ENCODE results near the gene SLU7. TPM values are rescaled to one million over a fixed set of nuclear protein-coding genes. Genes with fewer than 3 reads are reported as not detected.

Gene SLU7
- total RNA-seq, 6 donors from 2014 or later, result 26.7 to 115 (median 60.7) TPM

DNA sequence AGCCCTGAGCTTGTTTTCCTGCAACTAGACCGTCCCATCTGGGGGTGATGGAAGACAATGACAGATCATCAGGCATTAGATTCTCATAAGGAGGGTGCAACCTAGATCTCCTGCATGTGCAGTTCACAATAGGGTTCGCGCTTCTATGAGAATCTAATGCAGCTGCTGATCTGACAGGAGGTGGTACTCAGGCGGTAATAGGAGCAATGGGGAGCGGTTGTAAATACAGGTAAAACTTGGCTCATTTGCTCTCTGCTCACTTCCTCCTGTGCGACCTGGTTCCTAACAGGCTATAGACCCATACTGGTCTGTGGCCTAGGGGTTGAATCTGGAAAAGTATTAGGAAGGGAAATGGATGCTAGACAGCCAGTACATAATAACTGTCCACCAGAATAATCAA is 42.5 kb upstream of the SLU7 start:
- Histone ChIP-seq H3K36me3 (no peaks in the 10 kb centered on the region), H3K27me3 (no peaks in the 10 kb centered on the region), H3K27ac (no peak overlapping the region), H3K4me3 (no peak overlapping the region), H3K9me3 (no peaks in the 10 kb centered on the region), H3K4me1 (peaks cover 0 to 5% (median under 1%) of the 10 kb centered on the region in 4 donors)
- 89% methylated on average over 6 of the region's 6 CpGs for WGBS, 2 donors
- TF ChIP-seq EP300 (IDR thresholded peaks at IDR 0.05), result no peak
- TF ChIP-seq POLR2AphosphoS5 (IDR thresholded peaks at IDR 0.05), result no peak
- TF ChIP-seq, protein P1, sequence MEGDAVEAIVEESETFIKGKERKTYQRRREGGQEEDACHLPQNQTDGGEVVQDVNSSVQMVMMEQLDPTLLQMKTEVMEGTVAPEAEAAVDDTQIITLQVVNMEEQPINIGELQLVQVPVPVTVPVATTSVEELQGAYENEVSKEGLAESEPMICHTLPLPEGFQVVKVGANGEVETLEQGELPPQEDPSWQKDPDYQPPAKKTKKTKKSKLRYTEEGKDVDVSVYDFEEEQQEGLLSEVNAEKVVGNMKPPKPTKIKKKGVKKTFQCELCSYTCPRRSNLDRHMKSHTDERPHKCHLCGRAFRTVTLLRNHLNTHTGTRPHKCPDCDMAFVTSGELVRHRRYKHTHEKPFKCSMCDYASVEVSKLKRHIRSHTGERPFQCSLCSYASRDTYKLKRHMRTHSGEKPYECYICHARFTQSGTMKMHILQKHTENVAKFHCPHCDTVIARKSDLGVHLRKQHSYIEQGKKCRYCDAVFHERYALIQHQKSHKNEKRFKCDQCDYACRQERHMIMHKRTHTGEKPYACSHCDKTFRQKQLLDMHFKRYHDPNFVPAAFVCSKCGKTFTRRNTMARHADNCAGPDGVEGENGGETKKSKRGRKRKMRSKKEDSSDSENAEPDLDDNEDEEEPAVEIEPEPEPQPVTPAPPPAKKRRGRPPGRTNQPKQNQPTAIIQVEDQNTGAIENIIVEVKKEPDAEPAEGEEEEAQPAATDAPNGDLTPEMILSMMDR (IDR thresholded peaks at IDR 0.05), result no peak
- no peak for TF ChIP-seq POLR2A (IDR thresholded peaks at IDR 0.05)
- ATAC-seq (ENCODE audit: low FRiP score in 2 of 2), result no peak
- no peak for DNase-seq

DNA sequence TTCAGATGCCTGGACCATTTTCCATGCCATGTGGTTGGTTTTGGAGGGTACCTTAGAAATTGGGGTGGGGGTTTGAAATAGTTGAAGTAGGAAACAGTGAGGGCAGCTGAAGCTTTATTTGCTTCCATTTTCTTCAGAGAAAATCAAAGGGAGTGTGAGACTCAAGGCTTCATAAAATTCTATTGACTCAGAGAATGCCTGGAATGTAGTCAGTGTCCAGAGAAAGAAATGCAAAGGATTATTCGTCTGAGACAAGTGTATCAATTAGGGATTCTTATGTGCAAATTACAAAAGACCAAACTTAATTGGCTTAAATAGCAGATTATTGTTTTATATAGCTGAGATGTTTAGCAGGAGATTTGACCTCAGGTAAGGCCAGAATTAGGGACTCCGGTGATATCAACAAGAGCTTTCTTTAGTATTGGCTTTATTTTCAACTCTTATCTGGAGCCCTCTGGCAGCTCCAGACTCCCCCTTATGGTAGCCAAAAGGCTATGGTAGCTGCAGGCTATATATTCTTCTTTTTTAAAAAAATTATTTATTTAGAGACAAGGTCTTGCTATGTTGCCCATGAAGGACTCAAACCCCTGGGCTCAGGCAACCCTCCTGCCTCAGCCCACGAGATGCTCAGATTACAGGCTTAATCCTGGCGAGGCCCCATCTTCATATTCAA is 41.6 kb upstream of the SLU7 start:
- DNase-seq (no peak), ATAC-seq (ENCODE audit: low FRiP score in 2 of 2) (no peak)
- Histone ChIP-seq H3K9me3 (no peaks in the 10 kb centered on the region), H3K4me1 (peaks cover 0 to 5% (median 0%) of the 10 kb centered on the region in 4 donors), H3K27ac (no peak overlapping the region), H3K36me3 (no peaks in the 10 kb centered on the region), H3K27me3 (no peaks in the 10 kb centered on the region), H3K4me3 (no peak overlapping the region)
- TF ChIP-seq EP300 (IDR thresholded peaks at IDR 0.05) (no peak), POLR2A (IDR thresholded peaks at IDR 0.05) (no peak), POLR2AphosphoS5 (IDR thresholded peaks at IDR 0.05) (no peak)
- TF ChIP-seq, protein P1 (IDR thresholded peaks at IDR 0.05), result no peak
- WGBS, 2 donors, result 86% methylated on average over 4 of the region's 4 CpGs

GRCh38 chr5:160458806-160459800 is 40.2 kb upstream of the SLU7 start:
- no peak overlapping the region for H3K4me3 ChIP-seq
- peaks cover 0 to 5% (median 0%) of the 10 kb centered on the region in 4 donors for H3K4me1 ChIP-seq
- no peak for ATAC-seq (ENCODE audit: low FRiP score in 2 of 2)
- H3K36me3 ChIP-seq, result no peaks in the 10 kb centered on the region
- no peak for TF ChIP-seq POLR2AphosphoS5 (IDR thresholded peaks at IDR 0.05)
- TF ChIP-seq, protein P1 (IDR thresholded peaks at IDR 0.05), result no peak
- TF ChIP-seq POLR2A (IDR thresholded peaks at IDR 0.05), result no peak
- no peak for TF ChIP-seq EP300 (IDR thresholded peaks at IDR 0.05)
- no peak for DNase-seq
- H3K27ac ChIP-seq, result no peak overlapping the region
- H3K27me3 ChIP-seq, result no peaks in the 10 kb centered on the region
- H3K9me3 ChIP-seq, result no peaks in the 10 kb centered on the region
- 86 to 91% methylated on average over 8 of the region's 8 CpGs for WGBS, 2 donors

DNA sequence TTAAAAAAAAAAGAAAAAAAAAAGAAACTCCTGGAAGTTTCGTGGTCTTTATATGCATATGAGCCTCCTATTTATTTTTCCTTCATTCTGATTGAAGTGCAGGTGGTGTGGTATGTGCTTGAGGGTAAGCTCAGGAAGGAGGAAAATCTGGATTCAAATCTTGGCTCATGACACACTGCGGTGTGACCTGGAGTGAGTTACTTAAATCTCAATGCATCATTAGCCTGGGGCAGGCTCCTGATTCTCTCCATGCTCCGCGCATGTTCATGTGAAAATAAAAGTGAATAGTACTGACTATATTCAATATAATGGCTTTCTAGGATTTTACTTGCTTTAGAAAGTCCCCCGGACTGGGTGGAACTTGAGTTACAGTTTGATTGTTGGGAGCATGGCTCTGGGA is 38.4 kb upstream of the SLU7 start:
- H3K27me3 ChIP-seq, result no peaks in the 10 kb centered on the region
- no peaks in the 10 kb centered on the region for H3K9me3 ChIP-seq
- H3K27ac ChIP-seq, result no peak overlapping the region
- peaks cover 0 to 5% (median 0%) of the 10 kb centered on the region in 4 donors for H3K4me1 ChIP-seq
- no peak overlapping the region for H3K4me3 ChIP-seq
- DNase-seq (no peak), ATAC-seq (ENCODE audit: low FRiP score in 2 of 2) (no peak)
- H3K36me3 ChIP-seq, result no peaks in the 10 kb centered on the region
- 90 to 93% methylated on average over 5 of the region's 5 CpGs for WGBS, 2 donors
- TF ChIP-seq EP300 (IDR thresholded peaks at IDR 0.05) (no peak), POLR2A (IDR thresholded peaks at IDR 0.05) (no peak), POLR2AphosphoS5 (IDR thresholded peaks at IDR 0.05) (no peak)
- TF ChIP-seq, protein P1 (IDR thresholded peaks at IDR 0.05), result no peak
